KMS-11 (cell line): ENCODE results near the gene DDX56.
"Not testable (repeated sequence)": the region's sequence is repeated elsewhere in the genome, so short reads cannot be mapped to it uniquely, and the experiment has no call there.

Experiments used
- H2AFZ ChIP-seq: fragments of 200-600 bp; sonication (generic); 2 replicates; pipeline ENCODE4 v1.6.1; 2016; ENCODE audit warnings: antibody characterized with exemption, mixed run types, low read depth
- H3K27ac ChIP-seq: fragments of 200-600 bp; sonication (generic); 2 replicates; pipeline ENCODE4 v1.6.1; 2016; ENCODE audit warnings: mild to moderate bottlenecking, mixed run types
- H3K27me3 ChIP-seq: fragments of 200-600 bp; sonication (generic); 2 replicates; pipeline ENCODE4 v1.6.1; 2017; ENCODE audit warnings: mild to moderate bottlenecking, low read depth, mixed run types, moderate library complexity; ENCODE audit not compliant: insufficient read depth
- H3K36me3 ChIP-seq: fragments of 200-600 bp; sonication (generic); 2 replicates; pipeline ENCODE4 v1.6.1; 2017; ENCODE audit warnings: mild to moderate bottlenecking, mixed run types; ENCODE audit not compliant: insufficient read depth
- H3K4me1 ChIP-seq: fragments of 200-600 bp; sonication (generic); 2 replicates; pipeline ENCODE4 v1.6.1; 2016; ENCODE audit warnings: mild to moderate bottlenecking, low read depth, mixed run types; ENCODE audit not compliant: poor library complexity, severe bottlenecking
- H3K4me2 ChIP-seq: fragments of 200-600 bp; sonication (generic); 2 replicates; pipeline ENCODE4 v1.7.0; 2016; ENCODE audit warnings: mild to moderate bottlenecking, mixed run types
- H3K4me3 ChIP-seq: fragments of 200-600 bp; sonication (generic); IDR thresholded peaks from 2 replicates; pipeline ENCODE4 v1.6.1; 2017; ENCODE audit warnings: low read depth, low read length, mixed read lengths; ENCODE audit not compliant: insufficient read depth
- H3K79me2 ChIP-seq: fragments of 200-600 bp; sonication (generic); 2 replicates; pipeline ENCODE4 v1.6.1; 2016; ENCODE audit warnings: low read depth, mixed run types; ENCODE audit not compliant: insufficient read depth
- H3K9ac ChIP-seq: fragments of 200-600 bp; sonication (generic); 2 replicates; pipeline ENCODE4 v1.6.1; 2016; ENCODE audit warnings: mild to moderate bottlenecking, mixed run types
- H4K20me1 ChIP-seq: fragments of 200-600 bp; sonication (generic); 2 replicates; pipeline ENCODE4 v1.6.1; 2016; ENCODE audit warnings: mild to moderate bottlenecking, mixed run types; ENCODE audit not compliant: insufficient read depth
- TF ChIP-seq, protein P1 (sequence below): fragments of 200-600 bp; sonication (generic); conservative IDR thresholded peaks from 2 replicates; pipeline ENCODE4 v1.6.1; 2017; ENCODE audit warnings: low read depth, mild to moderate bottlenecking, antibody characterized with exemption, low read length, moderate library complexity, mixed read lengths

The DDX56 gene

DNA sequence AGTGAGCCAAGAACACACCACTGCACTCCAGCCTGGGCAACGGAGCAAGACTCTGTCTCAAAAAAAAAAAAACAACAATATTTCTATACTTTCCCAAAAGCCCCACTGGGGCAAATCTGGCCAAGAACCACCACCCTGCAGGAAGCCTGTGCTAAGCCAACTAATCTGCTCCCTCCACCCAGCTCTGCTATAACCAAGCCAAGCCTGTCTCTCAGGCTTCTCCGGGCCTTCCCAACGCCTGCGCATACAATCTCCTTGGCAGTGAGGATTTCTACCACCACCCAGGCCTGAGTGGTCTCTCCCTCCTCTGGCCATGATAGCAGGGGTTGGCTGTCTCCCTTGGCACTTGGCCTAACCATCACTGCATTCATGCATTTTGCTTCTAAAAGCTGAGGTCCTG lies 14.2 kb downstream of the DDX56 start:
- Histone ChIP-seq H3K4me3 (no peak overlapping the region), H3K27ac (no peak overlapping the region), H3K4me2 (no peak overlapping the region), H3K36me3 (no peaks in the 10 kb centered on the region), H3K79me2 (no peaks in the 10 kb centered on the region), H3K27me3 (no peaks in the 10 kb centered on the region), H2AFZ (no peak overlapping the region), H4K20me1 (no peaks in the 10 kb centered on the region), H3K4me1 (no peaks in the 10 kb centered on the region), H3K9ac (no peak overlapping the region)
- TF ChIP-seq, protein P1, sequence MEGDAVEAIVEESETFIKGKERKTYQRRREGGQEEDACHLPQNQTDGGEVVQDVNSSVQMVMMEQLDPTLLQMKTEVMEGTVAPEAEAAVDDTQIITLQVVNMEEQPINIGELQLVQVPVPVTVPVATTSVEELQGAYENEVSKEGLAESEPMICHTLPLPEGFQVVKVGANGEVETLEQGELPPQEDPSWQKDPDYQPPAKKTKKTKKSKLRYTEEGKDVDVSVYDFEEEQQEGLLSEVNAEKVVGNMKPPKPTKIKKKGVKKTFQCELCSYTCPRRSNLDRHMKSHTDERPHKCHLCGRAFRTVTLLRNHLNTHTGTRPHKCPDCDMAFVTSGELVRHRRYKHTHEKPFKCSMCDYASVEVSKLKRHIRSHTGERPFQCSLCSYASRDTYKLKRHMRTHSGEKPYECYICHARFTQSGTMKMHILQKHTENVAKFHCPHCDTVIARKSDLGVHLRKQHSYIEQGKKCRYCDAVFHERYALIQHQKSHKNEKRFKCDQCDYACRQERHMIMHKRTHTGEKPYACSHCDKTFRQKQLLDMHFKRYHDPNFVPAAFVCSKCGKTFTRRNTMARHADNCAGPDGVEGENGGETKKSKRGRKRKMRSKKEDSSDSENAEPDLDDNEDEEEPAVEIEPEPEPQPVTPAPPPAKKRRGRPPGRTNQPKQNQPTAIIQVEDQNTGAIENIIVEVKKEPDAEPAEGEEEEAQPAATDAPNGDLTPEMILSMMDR, result no peak

DNA sequence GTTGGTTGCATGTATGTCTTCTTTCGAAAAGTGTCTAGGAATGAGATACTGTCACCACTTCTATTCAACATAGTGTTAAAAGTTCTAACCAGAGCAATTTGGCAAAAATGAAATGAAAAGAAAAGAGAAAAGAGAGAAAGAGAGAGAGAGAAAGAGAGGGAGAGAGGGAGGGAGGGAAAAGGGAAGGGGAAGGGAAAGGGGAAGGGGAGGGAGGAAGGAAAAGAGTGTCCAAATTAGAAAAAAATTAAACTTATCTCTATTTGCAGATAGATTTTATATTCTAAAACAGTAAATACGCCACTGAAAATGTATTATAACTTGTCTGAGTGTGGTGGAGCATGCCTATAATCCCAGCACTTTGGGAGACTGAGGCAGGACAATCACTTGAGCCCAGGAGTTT lies 16.2 kb downstream of the DDX56 start:
- H3K4me1 ChIP-seq, result no peaks in the 10 kb centered on the region
- no peaks in the 10 kb centered on the region for H3K27me3 ChIP-seq
- H3K36me3 ChIP-seq, result no peaks in the 10 kb centered on the region
- no peak overlapping the region for H3K4me3 ChIP-seq
- TF ChIP-seq, protein P1, result no peak
- no peaks in the 10 kb centered on the region for H4K20me1 ChIP-seq
- H3K79me2 ChIP-seq, result no peaks in the 10 kb centered on the region
- H2AFZ ChIP-seq, result no peak overlapping the region
- H3K4me2 ChIP-seq, result no peak overlapping the region
- no peak overlapping the region for H3K27ac ChIP-seq
- no peak overlapping the region for H3K9ac ChIP-seq

DNA sequence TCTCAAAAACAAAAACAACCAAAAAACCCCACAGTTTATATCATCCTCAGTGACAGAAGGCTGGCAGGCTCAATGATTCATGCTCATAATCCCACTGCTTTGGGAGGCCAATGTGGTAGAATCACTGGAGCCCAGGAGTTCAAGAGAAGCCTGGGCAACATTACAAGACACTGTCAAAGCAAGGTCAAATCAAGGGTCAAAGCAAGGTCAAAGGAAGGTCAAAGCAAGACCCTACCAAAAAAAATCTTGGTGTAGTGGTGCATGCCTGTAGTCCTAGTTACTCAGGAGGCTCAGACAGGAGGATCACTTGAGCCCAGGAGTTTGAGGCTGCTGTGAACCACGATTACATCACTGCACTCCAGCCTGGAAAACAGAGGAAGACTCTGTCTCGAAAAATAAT lies 18.4 kb downstream of the DDX56 start:
- TF ChIP-seq, protein P1, result no peak
- no peaks in the 10 kb centered on the region for H3K36me3 ChIP-seq
- no peaks in the 10 kb centered on the region for H3K79me2 ChIP-seq
- H3K4me1 ChIP-seq, result no peaks in the 10 kb centered on the region
- no peak overlapping the region for H3K9ac ChIP-seq
- H4K20me1 ChIP-seq, result no peaks in the 10 kb centered on the region
- no peak overlapping the region for H3K27ac ChIP-seq
- H3K27me3 ChIP-seq, result no peaks in the 10 kb centered on the region
- no peak overlapping the region for H3K4me2 ChIP-seq
- H2AFZ ChIP-seq, result no peak overlapping the region
- no peak overlapping the region for H3K4me3 ChIP-seq

DNA sequence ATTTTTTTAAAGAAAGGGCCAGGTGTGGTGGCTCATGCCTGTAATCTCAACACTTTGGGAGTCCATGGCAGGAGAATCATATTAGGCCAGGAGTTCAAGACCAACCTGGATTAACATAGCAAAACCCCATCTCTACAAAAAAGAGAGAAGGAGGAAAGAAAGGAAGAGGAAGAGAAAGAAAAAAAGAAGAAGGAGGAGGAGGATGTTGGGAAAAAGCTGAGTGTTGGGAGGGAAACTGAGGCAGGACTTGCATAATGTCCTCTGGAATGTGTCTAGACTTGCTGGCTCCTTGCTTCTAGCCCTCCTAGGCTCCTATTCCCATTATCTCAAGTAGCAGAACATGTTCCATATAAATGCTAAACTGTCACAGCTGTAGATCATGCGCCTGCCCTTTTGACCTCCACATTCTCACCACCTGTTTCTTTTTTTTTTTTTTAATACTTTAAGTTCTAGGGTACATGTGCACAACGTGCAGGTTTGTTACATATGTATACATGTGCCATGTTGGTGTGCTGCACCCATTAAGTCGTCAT lies 21.2 kb downstream of the DDX56 start:
- H3K27me3 ChIP-seq, H3K36me3 ChIP-seq, H3K4me3 ChIP-seq, H2AFZ ChIP-seq, H3K9ac ChIP-seq, H4K20me1 ChIP-seq, H3K79me2 ChIP-seq, H3K27ac ChIP-seq, H3K4me1 ChIP-seq, H3K4me2 ChIP-seq: not testable (repeated sequence)

DNA sequence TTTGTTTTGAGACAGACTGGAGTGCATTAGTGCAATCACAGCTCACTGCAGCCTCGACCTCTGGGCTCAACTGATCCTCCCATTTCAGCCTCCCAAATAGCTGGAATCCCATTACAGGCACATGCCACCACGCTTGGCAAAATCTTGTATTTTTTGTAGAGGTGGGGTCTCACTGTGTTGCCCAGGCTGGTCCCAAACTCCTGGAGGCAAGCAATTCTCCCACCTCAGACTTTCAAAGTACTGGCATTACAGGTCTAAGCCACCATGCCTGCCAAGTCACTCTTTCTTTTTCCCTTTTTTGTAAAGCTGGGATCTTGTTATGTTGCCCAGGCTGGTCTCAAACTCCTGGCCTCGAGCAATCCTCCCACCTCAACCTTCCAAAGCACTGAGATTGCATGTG lies 24.3 kb downstream of the DDX56 start:
- Histone ChIP-seq H2AFZ (no peak overlapping the region), H3K4me2 (no peak overlapping the region), H3K4me3 (no peak overlapping the region), H3K36me3 (no peaks in the 10 kb centered on the region), H4K20me1 (no peaks in the 10 kb centered on the region), H3K4me1 (no peaks in the 10 kb centered on the region), H3K9ac (no peak overlapping the region), H3K27me3 (no peaks in the 10 kb centered on the region), H3K79me2 (no peaks in the 10 kb centered on the region), H3K27ac (no peak overlapping the region)
- TF ChIP-seq, protein P1, result no peak
